ENCODE data around the gene RNF121.

DNA sequence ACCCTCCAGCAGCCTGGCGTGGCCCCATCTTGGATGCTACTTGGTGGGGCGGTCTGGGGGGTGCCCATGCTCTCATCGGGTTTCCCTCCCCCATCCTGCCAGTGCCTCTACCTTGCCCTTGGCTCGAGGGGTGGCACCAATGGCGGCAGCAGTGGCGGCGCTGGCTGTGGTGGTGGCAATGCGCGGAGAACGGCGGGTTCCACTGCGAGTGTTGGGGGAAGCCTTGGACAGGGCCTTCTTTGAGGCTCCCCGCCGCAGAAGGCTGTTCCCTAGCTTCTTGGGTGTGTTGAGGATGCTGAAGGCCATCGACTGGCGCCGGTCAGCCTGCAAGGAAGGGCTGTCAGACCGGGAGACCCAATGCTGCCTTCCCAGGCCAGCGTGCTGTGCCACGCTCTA is 74.9 kb downstream of the RNF121 start:
- TF ChIP-seq, protein P1, sequence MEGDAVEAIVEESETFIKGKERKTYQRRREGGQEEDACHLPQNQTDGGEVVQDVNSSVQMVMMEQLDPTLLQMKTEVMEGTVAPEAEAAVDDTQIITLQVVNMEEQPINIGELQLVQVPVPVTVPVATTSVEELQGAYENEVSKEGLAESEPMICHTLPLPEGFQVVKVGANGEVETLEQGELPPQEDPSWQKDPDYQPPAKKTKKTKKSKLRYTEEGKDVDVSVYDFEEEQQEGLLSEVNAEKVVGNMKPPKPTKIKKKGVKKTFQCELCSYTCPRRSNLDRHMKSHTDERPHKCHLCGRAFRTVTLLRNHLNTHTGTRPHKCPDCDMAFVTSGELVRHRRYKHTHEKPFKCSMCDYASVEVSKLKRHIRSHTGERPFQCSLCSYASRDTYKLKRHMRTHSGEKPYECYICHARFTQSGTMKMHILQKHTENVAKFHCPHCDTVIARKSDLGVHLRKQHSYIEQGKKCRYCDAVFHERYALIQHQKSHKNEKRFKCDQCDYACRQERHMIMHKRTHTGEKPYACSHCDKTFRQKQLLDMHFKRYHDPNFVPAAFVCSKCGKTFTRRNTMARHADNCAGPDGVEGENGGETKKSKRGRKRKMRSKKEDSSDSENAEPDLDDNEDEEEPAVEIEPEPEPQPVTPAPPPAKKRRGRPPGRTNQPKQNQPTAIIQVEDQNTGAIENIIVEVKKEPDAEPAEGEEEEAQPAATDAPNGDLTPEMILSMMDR (IDR thresholded peaks at IDR 0.05) = no peak
- no peak for TF ChIP-seq POLR2A (IDR thresholded peaks at IDR 0.05)
- TF ChIP-seq POLR2AphosphoS5 (IDR thresholded peaks at IDR 0.05) = no peak
